Activated naive CD4-positive, alpha-beta T cell treated with anti-CD3 and anti-CD28 coated beads, Interleukin-2, amount 50 U/mL, for 72 hours (primary cell): ENCODE measurements around the gene MTX1. TPM values are rescaled to one million over a fixed set of nuclear protein-coding genes. Genes with fewer than 3 reads are reported as not detected.
"Not testable (repeated sequence)": the region's sequence is repeated elsewhere in the genome, so short reads cannot be mapped to it uniquely, and the experiment has no call there.

ENCODE experiments used
- ATAC-seq, 2 donors: fragments of 150-1000 bp; cut with Tn5 transposase; 2 replicates each; pipeline ENCODE4 v1.10.0; 2021; ENCODE audit warnings: mild to moderate bottlenecking in 2 of 2, moderate library complexity in 2 of 2
- DNase-seq, 2 donors: peaks; one replicate each; pipeline ENCODE4 v3.0.0; 2021 to 2022; ENCODE audit warnings: low spot score in 2 of 2
- H3K27ac Mint-ChIP-seq, 2 donors: one replicate each; pipeline ENCODE4 v1.8.0; 2022; ENCODE audit warnings: mild to moderate bottlenecking in 2 of 2, mixed read lengths in 2 of 2
- H3K36me3 Mint-ChIP-seq, 2 donors: one replicate each; pipeline ENCODE4 v1.8.0; 2022; ENCODE audit warnings: mixed read lengths in 2 of 2
- H3K9me3 Mint-ChIP-seq, 2 donors: one replicate each; pipeline ENCODE4 v1.8.0; 2022; ENCODE audit warnings: mixed read lengths in 2 of 2
- total RNA-seq, 2 donors: library from RNA; stranded (reverse); gene quantifications; one replicate each; pipeline ENCODE4 v1.2.3, GENCODE V29; 2022

Gene MTX1
- total RNA-seq, 2 donors from 2014 or later: 46.6 to 57.2 TPM

DNA sequence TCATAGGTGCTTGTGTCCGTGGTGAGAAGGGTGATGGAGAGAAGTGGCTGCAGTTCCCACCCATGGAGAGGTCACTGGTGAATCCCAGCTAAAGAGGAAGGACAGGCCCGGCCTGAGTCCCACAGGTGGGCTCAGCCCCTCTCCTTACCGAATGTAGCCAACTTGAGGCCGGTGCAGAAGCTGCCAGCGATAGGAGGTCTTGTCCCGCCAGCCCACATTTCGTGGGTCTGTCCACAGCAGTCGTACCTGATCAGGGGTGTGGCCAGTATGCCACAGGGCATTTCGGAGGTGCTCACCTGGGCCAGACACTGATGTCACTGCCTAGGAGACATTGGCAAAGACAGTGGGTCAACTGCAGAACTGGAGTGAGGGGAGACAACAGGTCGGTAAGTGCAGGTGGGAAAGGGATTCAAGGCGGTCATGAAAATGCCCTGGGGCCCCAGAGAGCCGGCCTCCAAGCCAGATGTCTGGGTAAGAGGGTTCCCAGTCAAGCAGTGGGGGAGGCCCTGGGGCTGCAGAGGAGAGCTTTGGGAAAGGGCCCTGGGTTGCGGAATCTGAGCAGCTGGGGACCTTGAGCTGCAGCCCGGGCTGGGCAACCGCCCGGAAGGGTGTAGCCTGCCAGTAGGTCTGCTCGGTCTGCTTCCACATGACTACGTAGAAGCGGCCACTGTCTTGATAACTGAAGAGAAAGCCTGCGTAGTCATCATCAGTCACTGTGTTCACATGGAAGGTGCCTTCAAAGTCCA, 11.4 kb upstream of the MTX1 start:
- ATAC-seq (no peak), DNase-seq (no peak)
- Mint-ChIP-seq H3K36me3 (no peaks in the 10 kb centered on the region), H3K27ac (no peak overlapping the region), H3K9me3 (no peaks in the 10 kb centered on the region)

DNA sequence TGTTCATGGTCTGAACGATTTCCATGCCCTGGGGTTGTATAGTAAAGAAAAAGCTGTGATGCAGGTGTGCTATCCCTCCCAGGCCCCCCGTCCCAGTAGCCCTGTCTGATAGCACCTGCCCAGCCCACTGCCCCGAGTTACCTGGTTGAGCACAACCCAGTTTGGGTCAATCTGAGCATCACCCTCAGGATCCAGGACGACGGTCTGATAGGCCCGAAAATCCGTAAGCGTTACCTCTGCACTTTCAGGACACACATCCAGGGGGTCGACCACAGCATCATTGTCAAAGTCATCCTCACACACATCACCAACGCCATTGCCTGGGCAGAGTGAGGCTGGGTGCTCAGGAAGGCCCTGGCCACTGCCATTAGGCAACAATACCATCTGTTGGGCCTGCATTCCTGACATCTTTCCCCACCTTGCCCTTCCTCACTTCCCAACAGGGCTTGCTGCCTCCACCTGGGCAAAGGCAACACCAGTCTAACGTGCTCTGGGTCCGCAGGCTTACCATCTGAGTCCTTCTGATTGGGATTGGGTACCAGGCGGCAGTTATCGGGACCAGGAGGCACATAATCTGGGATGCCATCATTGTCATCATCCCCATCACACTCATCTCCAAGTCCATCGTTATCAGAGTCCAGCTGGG, 10.5 kb upstream of the MTX1 start:
- Mint-ChIP-seq H3K9me3 (no peaks in the 10 kb centered on the region), H3K27ac (peak overlapping the region in 1 of 2 donors; percentile 36), H3K36me3 (no peaks in the 10 kb centered on the region)
- DNase-seq: no peak
- no peak for ATAC-seq

DNA sequence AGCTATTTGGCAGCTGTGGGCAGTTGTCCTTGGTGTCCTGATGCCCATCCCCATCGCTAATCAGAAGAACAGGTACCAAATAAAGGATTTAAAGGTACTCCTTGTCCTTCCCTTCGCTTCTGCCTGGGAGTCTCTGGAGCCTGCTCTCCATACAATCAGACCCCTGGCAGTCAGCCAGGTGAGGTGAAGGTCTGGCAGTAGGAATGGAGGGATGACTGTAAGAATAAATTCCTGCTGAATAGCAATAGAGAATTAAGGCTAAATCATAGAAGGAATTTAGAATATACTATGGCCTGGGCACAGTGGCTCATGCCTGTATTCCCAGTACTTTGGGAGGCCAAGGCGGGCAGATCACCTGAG, 10.0 kb upstream of the MTX1 start:
- Mint-ChIP-seq H3K36me3 (no peaks in the 10 kb centered on the region), H3K27ac (peak overlapping the region in 1 of 2 donors; percentile 36), H3K9me3 (no peaks in the 10 kb centered on the region)
- ATAC-seq (no peak), DNase-seq (no peak)

DNA sequence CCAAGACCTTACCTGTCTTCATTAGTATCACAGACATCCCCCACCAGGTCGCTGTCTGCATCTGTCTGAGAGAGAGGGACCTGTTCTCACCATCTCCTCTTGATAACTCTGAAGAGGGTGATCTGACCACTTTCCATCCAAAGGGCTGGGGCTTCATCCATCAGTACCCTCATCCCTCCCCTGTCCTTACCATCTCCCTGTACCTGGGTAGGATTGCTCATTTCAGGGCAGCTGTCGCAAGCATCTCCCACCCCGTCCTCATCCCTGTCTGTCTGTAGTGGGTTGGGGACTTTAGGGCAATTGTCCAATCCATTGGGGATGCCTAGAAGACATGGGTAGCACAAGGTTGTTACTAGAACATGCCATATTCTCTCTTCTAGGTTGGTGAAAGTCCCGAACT, 8.7 kb upstream of the MTX1 start:
- H3K27ac Mint-ChIP-seq: peak overlapping the region in 1 of 2 donors; percentile 15
- no peak for DNase-seq
- no peaks in the 10 kb centered on the region for H3K36me3 Mint-ChIP-seq
- no peak for ATAC-seq
- H3K9me3 Mint-ChIP-seq: no peaks in the 10 kb centered on the region

DNA sequence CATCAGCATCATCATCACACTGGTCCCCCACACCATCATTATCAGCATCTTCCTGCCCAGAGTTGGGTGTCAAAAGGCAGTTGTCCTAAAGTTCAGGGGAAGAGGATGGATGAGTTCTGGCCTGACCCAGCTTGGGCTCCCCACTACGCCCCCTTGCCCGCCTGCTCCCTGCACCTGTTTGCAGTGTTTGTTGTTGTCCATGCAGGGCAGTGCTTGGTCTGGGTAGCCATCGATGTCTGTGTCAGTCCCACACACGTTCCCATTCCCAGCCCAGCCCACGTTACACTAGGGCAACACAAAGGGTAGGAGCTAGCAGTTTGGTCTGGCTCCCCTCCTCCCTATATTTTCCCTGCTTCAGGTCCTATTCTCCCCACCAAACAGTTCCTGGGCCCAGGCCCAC, 7.6 kb upstream of the MTX1 start:
- Mint-ChIP-seq H3K9me3 (no peaks in the 10 kb centered on the region), H3K36me3 (no peaks in the 10 kb centered on the region), H3K27ac (peak overlapping the region in 1 of 2 donors; percentile 49)
- DNase-seq (no peak), ATAC-seq (no peak)

DNA sequence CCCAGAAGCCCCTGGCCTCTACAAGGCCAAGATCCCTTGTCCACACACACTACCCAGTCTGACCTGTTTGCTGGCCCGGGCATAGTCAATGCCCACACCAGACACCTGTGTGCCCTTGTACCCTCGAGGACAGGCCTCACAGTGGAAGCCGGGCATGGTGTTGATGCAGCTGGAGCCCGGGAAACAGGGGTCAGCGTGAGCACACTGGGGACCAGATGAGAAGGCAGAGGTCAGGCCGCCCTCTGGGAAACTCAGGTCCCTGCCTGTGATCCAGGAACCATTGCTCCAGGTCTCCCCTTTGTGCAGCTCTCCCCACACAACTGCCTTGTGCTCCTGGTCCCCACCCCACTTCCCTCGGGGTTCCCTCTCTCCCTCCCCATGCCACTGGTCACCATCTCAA, 6.3 kb upstream of the MTX1 start:
- H3K27ac Mint-ChIP-seq: no peak overlapping the region
- DNase-seq (no peak), ATAC-seq (no peak)
- H3K36me3 Mint-ChIP-seq: no peaks in the 10 kb centered on the region
- H3K9me3 Mint-ChIP-seq: no peaks in the 10 kb centered on the region

DNA sequence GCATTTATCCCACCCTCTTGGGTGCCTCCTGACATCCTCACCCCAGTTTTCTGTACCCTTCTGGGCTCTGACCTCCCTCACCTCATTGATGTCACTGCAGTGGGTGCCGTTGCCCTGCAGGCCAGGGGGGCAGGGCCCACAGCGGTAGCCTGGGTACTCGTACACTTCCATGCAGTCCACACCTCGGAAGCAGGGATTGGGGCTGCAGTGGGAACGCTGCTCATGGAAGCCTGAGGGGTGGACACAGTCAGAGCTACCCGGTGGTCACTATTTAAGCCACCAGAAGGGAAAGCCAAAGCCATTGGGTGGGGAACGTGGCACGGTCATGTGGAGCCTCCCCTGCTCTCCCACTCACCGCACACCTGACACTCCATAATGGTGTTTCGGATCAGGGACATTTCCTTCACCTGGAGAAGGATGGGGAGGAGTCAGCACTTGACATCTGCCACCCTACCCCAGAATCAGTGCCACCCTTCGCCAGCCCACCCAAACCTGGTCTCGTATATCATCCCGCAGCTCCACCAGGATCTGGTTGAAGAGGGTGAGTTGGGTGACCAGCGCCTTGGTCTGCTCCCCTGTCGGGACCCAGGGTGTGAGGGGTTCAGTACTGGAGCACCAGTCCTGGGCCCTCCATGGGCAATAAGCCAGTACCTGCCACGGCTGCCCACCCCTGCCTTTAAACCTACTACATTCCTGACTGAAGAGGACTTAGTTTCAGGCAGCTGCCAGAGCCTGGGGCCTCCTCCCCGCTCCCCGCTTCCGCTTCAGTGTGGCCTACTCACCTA, 5.6 kb upstream of the MTX1 start:
- no peaks in the 10 kb centered on the region for H3K36me3 Mint-ChIP-seq
- H3K9me3 Mint-ChIP-seq: no peaks in the 10 kb centered on the region
- no peak for DNase-seq
- ATAC-seq: no peak
- no peak overlapping the region for H3K27ac Mint-ChIP-seq

DNA sequence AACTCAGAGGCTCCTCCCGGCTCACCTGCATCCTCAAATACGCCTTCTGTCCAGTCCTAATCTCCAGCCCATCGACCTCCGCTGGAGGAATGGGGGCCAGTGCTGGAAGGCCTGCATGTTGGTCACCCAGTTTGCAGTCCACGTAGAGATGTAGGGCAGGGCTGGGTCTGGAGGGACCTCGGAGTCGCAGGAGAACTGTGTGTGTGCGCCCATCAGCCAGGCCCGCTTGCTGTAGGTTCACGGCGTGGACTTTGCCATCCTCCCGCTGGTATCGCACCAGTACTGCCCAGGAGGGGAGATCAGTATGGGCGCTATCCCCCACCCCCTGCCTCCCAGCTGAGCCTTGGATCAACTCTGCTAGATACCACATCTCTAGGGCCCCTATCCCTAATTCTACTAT, 3.5 kb upstream of the MTX1 start:
- ATAC-seq: no peak
- Mint-ChIP-seq H3K27ac (no peak overlapping the region), H3K9me3 (no peaks in the 10 kb centered on the region), H3K36me3 (no peaks in the 10 kb centered on the region)
- DNase-seq: no peak

DNA sequence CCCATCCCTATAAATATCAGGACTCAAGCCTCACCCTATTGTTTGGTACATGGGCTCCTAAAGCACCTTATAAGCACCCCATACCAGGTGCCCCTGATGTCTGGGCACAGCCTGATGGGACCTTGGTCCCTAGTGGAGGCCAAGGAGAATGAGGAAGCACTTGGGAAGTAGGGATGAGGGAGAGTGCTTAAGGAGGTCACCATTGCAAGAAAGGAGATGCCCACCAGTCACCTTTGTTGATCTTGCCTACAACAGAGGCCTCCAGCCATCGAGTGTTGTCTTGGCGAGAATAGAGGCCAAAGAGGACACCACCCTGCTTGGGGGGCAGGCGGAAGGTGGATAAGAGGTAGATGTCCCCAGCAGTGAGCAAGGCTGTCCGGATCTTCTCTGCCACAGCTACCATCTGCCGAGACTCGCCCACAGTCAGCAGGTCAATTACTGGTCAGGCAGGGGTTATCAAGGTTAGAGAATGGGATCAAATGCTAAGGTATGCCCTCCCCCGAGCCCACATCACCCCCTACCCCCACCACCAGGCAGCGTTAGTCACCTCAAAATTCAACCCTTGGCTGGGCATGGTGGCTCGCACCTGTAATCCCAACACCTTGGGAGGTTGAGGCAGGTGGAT, 2.4 kb upstream of the MTX1 start:
- DNase-seq (no peak), ATAC-seq (no peak)
- Mint-ChIP-seq H3K27ac (peak overlapping the region in 1 of 2 donors; percentile 93), H3K9me3 (no peaks in the 10 kb centered on the region), H3K36me3 (no peaks in the 10 kb centered on the region)

DNA sequence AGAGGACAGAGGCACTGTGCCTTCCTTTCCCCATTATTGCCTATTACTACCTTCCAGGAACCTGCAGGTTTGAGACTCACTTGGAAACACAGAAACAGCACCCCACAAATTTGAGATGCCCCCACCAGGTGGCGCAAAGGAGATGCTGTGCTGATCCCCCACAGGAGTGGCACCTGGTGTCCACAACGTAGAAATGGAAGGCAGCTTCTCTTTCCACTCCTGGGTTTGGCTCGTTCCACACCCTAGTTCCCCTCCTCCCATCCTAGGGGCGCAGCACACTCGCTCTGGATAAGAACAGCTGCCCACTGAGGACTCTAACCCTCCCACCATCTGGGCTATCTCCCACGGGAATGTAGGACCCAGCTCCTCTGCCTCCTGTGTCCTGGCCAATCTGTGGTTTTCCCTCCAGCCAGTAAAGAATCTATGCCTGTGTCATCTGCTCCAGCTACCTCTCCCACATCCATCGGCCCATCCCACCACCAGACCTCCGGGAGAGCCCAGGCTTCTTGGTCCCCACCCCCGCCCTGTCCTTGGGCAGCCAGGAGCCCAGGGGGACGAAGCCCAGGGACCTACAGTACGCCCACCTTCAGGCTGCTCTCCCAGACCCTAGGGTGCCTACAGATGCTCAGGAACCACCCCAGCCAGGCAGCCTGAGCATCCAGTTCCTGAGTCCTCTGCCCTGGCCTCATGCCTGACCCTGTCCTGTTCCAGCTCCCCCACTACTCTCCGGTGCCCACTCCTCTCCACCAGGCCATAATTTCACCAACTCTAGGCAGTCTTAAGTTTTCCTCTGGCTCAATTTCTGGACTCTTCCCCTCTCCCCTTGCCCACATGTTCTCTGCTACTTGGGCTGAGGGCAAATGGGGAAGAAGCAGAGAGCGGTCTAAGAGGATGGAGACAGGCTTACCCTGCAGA, 1.3 kb upstream of the MTX1 start:
- DNase-seq (peak; percentile 81 to 96), ATAC-seq (peak; percentile 39 to 53)
- no peaks in the 10 kb centered on the region for H3K9me3 Mint-ChIP-seq
- H3K36me3 Mint-ChIP-seq: no peaks in the 10 kb centered on the region
- peak overlapping the region; percentile 46 to 93 for H3K27ac Mint-ChIP-seq

DNA sequence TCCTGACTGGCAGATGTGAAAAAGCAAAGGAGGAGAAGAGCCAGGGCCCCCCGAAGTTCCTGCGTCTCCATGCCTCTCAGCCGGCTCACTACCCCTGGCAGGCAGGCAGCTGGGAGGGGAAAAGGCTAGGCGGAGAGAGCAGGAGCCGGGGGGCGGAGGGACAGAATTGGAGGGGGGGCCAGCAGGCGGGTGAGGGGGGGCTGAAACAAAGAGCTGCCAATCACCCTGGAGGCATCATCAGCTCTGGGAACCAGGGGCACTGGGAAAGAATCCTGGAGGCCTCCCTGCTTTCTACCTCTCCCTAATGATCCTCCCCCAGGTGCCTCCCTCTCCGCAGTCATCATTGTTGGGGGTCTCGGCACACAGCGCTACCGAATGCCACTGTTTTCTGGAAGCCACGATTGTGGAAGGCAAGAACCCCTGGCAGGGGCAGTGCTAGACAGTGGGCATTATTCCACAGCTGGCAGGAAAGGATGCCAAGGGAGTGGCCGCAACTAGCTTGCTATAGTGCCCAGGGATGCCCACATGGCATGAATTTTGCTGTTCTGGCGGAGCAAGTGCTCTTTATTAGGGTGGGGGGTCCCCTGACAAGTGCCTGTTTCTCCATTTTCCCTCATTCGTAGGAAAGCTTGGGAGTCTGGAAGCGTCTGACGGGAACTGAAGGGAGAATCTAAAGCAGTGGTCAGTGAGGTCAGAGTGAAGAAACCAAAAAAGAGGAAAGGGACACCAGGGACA, 522 bp upstream of the MTX1 start, which contains the start of gene THBS3:
THBS3 (minus strand) TSS at position 92 of the 735 bp plus-strand sequence; CDS start at position 71, 21 bp downstream.
- Mint-ChIP-seq H3K27ac (peak within 1 kb of the TSS; percentile 93 to 96), H3K36me3 (no peaks in the 10 kb centered on the region), H3K9me3 (no peaks in the 10 kb centered on the region)
- no peak for ATAC-seq
- no peak for DNase-seq

DNA sequence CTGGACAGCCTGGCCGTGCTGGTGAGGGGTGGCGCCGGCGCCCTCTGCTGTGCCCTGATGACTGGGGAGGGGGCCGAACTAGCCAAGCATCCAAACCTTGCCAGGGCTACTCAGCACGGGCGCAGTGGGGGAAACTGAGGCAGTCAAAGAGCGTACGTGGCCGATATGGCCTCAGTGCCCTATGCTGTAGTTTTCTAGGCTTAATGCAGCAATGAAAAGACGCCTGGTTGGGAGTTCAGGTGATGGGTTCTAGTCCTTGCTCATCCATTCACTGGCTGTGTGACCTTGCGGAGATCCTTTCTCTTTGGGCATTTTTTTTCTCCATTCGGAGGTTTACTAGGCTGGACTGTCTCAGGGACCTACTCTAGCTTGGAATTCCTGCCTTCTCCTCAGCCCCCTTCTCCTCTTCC, 822 bp downstream of the MTX1 start:
- Mint-ChIP-seq H3K36me3 (no peaks in the 10 kb centered on the region), H3K27ac (peak overlapping the region; percentile 91 to 93), H3K9me3 (no peaks in the 10 kb centered on the region)
- DNase-seq (no peak), ATAC-seq (no peak)

DNA sequence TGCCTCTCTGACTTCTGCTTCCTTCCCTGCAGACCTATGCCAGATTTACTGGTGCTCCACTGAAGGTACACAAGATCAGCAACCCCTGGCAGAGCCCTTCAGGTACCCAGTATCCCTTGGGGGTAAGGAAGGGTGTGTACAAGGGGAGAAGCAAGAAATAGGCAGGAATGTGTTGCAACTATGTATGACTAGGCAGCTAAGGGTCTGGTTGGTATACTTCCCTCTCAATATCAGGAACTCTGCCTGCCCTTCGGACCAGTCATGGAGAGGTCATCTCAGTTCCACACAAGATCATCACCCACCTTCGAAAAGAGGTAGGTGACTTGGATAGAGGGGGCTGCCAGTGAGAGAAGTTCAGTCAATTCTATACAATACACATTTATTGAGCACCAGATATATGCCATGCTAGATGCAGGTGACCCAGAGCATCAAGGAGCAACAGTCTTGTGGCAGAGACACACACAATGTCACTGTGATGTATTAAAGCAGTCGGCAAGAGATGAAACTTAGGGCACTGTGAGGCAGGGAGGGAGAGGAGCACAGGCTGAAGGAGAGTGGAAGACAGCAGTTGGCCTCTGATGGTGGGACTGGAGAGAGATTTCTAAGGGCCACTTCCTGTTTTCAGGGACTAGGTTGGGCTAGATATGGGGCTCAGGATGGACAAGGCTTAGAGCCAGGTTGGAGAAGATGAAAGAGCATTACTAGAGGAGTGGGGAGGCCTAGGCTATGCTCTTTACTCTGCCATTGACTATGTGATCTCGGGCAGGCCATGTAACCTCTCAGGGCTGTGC, 2.0 kb downstream of the MTX1 start:
- Mint-ChIP-seq H3K27ac (no peak overlapping the region), H3K9me3 (no peaks in the 10 kb centered on the region), H3K36me3 (no peaks in the 10 kb centered on the region)
- ATAC-seq: no peak
- no peak for DNase-seq

DNA sequence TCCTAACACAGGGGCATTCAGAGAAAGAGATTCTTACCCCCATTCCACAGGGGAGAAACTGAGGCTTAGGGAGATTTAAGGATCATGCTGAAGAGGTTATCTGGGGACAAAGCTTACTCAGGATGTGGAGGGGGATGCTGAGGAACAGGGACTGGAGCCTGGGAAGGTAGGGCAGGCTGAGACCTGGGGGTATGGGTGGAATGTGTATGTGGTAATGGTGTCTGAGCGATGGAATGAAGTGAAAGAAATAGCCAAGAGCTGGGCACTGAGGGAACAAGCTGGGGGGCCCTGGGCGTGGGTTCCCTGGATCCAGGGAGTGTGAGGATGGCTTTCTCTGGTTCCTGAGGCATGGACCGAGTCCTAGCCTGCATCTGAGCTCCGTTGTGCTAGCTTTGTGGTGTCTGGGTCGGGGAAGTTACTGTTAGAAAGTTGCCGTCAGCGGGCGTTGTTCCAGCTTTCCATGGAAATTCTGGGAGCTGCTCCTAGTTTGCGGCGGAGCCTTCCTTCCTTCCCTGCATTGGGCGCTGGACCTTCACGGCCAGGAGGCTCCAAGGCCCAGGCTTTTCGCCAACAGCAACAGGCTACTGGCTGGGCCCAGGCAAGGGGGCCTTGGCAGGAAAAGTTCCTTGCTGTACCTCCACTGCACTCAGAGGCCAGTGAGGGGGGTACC, 3.0 kb downstream of the MTX1 start:
- not testable (repeated sequence) for H3K9me3 Mint-ChIP-seq, H3K27ac Mint-ChIP-seq, H3K36me3 Mint-ChIP-seq, ATAC-seq, DNase-seq
